GM21576 (cell line): ENCODE results near the gene TM9SF1.

ENCODE experiments used
- ATAC-seq: cut with Tn5 transposase; IDR thresholded peaks from one replicate; pipeline ENCODE4 v1.9.1; 2021; ENCODE audit warnings: mild to moderate bottlenecking, moderate library complexity; ENCODE audit not compliant: unreplicated experiment

TM9SF1 gene, protein sequence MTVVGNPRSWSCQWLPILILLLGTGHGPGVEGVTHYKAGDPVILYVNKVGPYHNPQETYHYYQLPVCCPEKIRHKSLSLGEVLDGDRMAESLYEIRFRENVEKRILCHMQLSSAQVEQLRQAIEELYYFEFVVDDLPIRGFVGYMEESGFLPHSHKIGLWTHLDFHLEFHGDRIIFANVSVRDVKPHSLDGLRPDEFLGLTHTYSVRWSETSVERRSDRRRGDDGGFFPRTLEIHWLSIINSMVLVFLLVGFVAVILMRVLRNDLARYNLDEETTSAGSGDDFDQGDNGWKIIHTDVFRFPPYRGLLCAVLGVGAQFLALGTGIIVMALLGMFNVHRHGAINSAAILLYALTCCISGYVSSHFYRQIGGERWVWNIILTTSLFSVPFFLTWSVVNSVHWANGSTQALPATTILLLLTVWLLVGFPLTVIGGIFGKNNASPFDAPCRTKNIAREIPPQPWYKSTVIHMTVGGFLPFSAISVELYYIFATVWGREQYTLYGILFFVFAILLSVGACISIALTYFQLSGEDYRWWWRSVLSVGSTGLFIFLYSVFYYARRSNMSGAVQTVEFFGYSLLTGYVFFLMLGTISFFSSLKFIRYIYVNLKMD

DNA sequence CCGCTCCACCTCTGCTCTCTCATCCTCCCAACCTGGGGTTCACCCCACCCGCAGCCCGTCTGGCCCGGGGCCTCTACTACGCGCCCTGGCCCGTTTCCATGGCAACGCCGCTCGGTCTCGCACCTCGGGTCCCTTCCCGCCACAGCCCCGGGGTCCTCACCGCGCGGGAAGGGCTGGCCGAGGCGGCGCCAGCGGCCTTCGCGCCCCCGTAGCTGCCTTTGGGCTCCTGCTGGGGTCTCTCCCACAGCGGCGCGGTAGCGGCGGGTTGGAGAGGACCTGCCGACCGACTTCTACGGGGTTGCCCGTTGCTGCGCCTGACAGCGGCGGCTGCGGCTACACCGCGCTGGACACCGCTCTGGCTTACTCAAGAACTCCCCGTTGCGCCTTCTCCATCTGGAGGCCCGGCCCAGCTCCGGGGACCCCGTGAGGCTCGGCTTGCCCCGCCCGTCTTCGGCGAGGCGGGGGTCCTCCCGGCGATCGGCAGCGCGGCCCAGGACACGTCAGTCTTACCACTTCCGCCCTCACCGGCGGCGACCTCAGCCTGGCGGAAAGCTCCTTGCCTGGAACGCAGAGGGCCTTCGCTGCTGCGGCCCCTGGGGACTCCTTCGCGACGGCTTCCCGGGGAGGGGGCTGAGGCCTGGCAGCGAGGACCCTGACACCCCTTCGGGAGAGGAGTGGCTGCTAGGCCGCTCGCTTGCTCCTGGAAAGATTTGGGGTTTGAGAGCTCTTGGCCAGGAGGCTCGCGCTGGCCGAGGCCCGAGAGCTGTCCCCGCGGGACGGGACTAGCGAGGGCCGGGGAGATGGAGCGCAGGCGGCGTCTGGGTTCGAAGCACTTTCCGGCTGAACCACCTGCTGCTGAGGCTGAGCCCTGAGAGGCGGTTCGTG, at the start of gene TM9SF1:
Gene TM9SF1, minus strand, starts transcription at position 256 of the 885 bp plus-strand sequence. CDS start 422 bp downstream, outside the sequence.
- peak; percentile 82 for ATAC-seq

GRCh38 chr14:24243336-24243836, 48.1 kb upstream of the TM9SF1 start:
- ATAC-seq = no peak

- ATAC-seq = peak; percentile 69
These were observed 46.7 kb upstream of the TM9SF1 start for GRCh38 chr14:24241829-24242443.

GRCh38 chr14:24240110-24240918, 45.1 kb upstream of the TM9SF1 start:
- no peak for ATAC-seq

DNA sequence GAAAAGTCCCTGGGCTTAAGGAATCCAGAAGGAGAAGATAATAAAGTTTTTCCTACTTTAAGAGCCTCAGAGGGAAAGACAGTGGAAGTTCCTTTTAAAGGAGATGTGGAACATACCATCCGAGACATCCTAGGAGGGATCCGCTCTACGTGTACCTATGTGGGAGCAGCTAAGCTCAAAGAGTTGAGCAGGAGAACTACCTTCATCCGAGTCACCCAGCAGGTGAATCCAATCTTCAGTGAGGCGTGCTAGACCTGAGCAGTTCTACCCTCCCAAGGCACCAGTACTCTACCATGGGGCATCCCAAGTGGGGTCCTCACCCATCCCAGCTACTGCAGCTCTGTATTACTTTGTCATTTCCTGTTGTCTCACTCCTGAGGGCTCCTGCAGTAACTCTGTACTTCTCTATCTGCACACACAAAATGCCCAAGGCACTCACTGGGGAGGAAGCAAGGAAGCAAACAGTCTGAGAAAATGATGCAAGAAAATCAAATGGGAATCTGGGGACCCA, 43.3 kb upstream of the TM9SF1 start:
- ATAC-seq = no peak

DNA sequence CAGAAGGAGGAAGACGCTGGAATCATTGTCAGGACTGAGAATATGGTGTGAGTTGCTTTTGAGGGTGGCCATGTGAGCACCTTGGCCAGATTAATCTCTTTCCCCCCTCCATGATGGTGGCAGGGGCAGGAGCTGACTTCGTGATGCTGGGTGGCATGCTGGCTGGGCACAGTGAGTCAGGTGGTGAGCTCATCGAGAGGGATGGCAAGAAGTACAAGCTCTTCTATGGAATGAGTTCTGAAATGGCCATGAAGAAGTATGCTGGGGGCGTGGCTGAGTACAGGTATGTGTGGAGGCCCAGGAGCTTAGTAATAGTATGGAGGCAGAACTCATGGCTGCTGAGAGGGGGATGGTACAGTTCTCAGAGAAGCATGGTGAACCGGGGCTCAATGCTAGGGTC, 42.9 kb upstream of the TM9SF1 start:
- ATAC-seq = no peak

- no peak for ATAC-seq
These were observed 42.3 kb upstream of the TM9SF1 start for GRCh38 chr14:24237463-24237955.

- no peak for ATAC-seq
These were observed 41.6 kb upstream of the TM9SF1 start for GRCh38 chr14:24236689-24237462.

- ATAC-seq = no peak
These were observed 40.8 kb upstream of the TM9SF1 start for GRCh38 chr14:24235804-24236688.

DNA sequence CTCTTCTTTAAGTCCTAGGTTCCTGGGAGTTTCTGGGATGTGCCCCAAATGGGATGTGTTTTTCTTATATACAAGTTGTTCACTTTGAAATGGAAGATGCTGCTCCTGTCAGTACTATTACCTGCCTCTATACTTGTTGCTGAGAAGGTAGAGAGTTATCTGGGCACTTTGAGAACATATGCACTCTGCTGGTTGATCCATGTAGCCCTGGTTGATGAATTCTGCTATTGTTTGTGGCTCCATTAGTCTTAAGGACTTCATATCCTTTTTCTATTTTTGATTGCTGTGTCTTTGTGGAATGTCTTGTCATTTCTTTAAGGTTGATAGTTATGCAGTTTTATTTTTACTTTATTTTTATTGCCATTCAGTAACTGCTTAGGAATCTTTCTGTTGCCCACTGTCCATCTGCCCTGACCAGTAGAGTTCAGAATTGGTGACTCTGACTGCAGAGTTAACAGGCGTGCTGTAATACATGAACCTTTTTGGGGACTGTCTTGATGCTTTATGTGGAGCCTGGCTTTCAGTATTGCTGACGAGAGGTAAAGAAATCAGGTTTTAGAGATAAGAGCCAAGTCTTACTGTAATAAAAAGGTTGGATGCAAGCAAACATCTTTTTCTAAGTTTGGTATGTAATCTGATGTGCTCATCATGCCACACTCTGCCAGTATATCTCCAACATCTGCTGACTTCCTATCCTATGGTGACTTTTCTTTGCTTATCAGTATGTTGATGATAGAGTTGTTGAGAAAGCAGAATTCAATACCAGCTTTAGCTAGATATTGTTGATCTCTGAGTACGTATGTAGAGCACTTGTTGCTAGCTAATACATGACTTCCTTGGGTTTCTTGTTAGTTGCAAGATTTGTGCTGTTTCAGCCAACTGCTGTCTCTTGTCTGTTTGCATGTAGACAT, 39.1 kb upstream of the TM9SF1 start:
- ATAC-seq = no peak

DNA sequence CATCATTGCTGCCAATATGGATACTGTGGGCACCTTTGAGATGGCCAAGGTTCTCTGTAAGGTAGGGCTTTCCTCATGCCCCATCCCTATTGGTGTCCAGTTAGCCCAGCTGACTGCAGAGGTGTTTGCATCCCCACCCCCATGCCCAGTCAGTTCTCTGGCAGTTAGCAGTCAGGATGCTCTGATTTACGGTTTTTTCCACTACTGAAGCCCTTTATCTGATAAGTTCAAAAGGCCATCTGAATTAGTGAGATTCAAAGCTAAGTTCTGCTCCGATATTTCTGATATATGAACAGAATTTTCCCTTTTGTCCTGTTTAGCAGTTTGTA, 38.3 kb upstream of the TM9SF1 start:
- ATAC-seq = no peak

DNA sequence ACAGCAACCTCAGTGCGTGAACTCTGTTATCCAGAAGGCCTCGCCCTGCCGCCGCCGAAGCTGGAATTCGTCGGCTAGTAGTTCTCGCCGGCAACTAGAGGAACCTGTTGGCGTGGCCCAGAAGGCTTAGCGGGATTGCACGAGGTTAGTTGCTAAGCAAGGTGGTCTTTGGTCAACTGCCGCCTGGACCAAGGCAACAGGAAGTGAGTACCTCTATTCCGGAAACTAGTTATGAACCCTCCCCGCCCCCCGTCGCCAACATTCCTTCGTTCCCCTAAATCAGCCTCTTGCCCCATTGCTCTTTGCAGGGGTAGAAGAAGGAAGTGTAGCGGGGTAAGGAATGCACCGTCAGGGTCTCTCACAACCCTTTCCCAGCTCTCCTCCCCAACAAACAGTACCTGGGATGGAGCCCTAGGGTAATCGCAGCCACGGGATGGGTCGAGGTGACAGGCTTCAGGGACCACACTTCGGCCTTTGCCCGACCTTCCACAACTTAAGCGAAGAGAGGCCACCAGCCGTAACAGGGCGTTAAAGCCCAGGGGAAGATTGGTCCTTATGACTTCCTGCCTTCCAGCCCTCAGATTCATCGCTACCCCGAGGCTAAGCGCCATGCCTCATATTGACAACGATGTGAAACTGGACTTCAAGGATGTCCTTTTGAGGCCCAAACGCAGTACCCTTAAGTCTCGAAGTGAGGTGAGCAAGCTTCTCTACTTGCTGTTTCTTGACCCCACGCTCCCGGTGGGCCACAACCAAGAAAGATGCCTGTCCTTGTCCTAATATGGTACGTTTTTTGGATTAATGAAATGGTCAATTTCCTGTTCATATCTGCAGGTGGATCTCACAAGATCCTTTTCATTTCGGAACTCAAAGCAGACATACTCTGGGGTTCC, 37.6 kb upstream of the TM9SF1 start, which contains the start of gene GMPR2:
Gene GMPR2, plus strand, starts transcription at position 285 of the 893 bp plus-strand sequence. Its CDS starts 325 bp downstream, at position 610.
- peak; percentile 57 for ATAC-seq

- peak; percentile 82 for ATAC-seq
These were observed 36.9 kb upstream of the TM9SF1 start, which contains the start of gene NEDD8 for GRCh38 chr14:24232121-24232644. TSS of gene NEDD8 (minus strand) at chr14:24232367. CDS start at chr14:24232267, 100 bp downstream.

DNA sequence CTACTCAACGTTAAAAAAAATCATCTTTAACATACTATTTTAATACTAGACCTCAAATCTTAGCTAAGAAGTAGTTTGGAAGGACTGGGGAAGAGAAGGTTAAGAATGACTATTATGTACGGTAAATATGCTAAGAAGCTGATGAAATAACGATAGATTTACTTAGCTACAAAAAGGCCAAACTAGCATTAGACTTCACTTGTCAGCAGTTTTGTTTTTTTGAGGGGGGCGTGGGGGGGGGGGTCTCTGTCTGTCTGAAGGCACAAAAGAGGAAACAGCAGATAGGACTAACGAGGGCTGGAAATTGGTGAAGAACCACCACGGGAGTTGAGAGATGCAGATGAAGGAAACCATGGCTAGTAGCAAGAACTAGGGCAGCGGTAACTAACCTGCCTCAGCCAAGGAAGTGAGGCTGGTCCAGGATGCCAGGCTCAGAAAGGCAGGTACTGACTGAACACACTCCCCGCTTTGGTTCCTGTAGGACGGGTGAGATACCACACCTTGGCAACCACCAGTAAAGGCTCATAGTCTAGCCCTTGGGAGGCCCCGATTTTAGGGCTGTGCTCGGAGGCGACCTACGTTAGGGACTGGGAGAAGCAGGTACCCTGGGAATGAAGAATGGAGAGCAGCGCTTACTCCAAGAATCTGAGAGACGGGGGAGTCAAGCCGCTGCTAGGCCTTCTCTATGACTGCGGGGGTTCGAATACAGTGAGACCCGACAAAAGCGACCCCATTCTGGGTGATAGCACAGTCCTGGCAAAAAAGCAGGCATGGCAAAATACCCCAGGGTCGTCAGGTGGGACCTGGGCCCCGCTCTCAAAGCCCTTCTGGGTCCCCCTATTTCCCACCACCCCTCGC, 36.3 kb upstream of the TM9SF1 start:
- no peak for ATAC-seq
